GM21529 (cell line): ENCODE measurements around the gene SLC15A3.

Source experiments
- ATAC-seq: cut with Tn5 transposase; IDR thresholded peaks from one replicate; pipeline ENCODE4 v1.9.1; 2021; ENCODE audit not compliant: unreplicated experiment

SLC15A3 gene

GRCh38 chr11:60899046-60899936, 52.7 kb downstream of the SLC15A3 start:
- no peak for ATAC-seq

GRCh38 chr11:60897496-60897895, 54.5 kb downstream of the SLC15A3 start:
- ATAC-seq = no peak

GRCh38 chr11:60895687-60896086, 56.3 kb downstream of the SLC15A3 start:
- no peak for ATAC-seq

GRCh38 chr11:60891103-60891741, 60.8 kb downstream of the SLC15A3 start:
- ATAC-seq = no peak

GRCh38 chr11:60890696-60891095, 61.3 kb downstream of the SLC15A3 start:
- ATAC-seq = no peak

- no peak for ATAC-seq
These were observed 62.1 kb downstream of the SLC15A3 start for GRCh38 chr11:60889869-60890311.

- ATAC-seq = no peak
These were observed 64.4 kb downstream of the SLC15A3 start for GRCh38 chr11:60887556-60887955.
